H1 (cell line): ENCODE measurements around the gene RBM5. TPM values are rescaled to one million over a fixed set of nuclear protein-coding genes. Genes with fewer than 3 reads are reported as not detected.

Experiments used
- BACH1 ChIP-seq: IDR thresholded peaks from 2 replicates; pipeline ENCODE4 v1.6.1; 2012; ENCODE audit warnings: low read length, improper control_type of control experiment
- CBX5 ChIP-seq: fragments of 300-800, 300-1000 bp; sonication (generic); IDR thresholded peaks from 2 replicates; pipeline ENCODE4 v1.7.1; 2016; ENCODE audit warnings: antibody characterized with exemption, low read length, low read depth
- MAFK ChIP-seq: IDR thresholded peaks from 2 replicates; pipeline ENCODE4 v1.6.1; 2012; ENCODE audit warnings: low read depth, mild to moderate bottlenecking, improper control_type of control experiment, low read length
- POLR2AphosphoS5 ChIP-seq: IDR thresholded peaks from 2 replicates; pipeline ENCODE4 v1.6.1; 2011; ENCODE audit warnings: low read depth, low read length
- POU5F1 ChIP-seq: IDR thresholded peaks from 2 replicates; pipeline ENCODE4 v1.6.1; 2011; ENCODE audit warnings: low read depth, mild to moderate bottlenecking, low read length, moderate library complexity
- RFX5 ChIP-seq: IDR thresholded peaks from 2 replicates; pipeline ENCODE4 v1.6.1; 2011; ENCODE audit warnings: low read depth, low read length, improper control_type of control experiment, borderline replicate concordance
- SP1 ChIP-seq: IDR thresholded peaks from 2 replicates; pipeline ENCODE4 v1.6.1; 2011; ENCODE audit warnings: low read depth, low read length
- TAF1 ChIP-seq: IDR thresholded peaks from 2 replicates; pipeline ENCODE4 v1.6.1; 2011; ENCODE audit warnings: mild to moderate bottlenecking, low read depth, low read length
- polyA plus RNA-seq, 7 experiments: library from polyadenylated mRNA; depleted of rRNA in 3 of 7; stranded (reverse) in 5 of 7; unstranded in 2 of 7; fragments of >200 nt in 5 of 7; fragments of 200-250 nt in 2 of 7; gene quantifications; 1 replicate in 5 of 7; 2 replicates in 1 of 7; 4 replicates in 1 of 7; pipeline versions ENCODE4 v1.2.1 to v1.2.3, GENCODE V29; 2011 to 2013; ENCODE audit warnings: missing spikeins in 2 of 7, mixed read lengths in 2 of 7
- total RNA-seq: library from RNA; stranded (reverse); fragmentation: NEBNext Ultra II Directional; extraction: Animal tissue kit (Norgen Biotek cat#: 25700); gene quantifications from 2 replicates; pipeline ENCODE4 v1.2.1, GENCODE V29; 2021
- TF ChIP-seq, protein P1 (sequence below): fragments of 300-600 bp; sonication (generic); IDR thresholded peaks from 2 replicates; pipeline ENCODE4 v1.7.1; 2012; ENCODE audit warnings: low read length, moderate library complexity, mild to moderate bottlenecking, inconsistent platforms; ENCODE audit not compliant: insufficient replicate concordance

The RBM5 gene
- total and polyA plus RNA-seq, 2 of the 8 experiments (the other 6 are each of a cell fraction or from before 2014, with no cell fraction given) = 82.7 to 144 TPM

DNA sequence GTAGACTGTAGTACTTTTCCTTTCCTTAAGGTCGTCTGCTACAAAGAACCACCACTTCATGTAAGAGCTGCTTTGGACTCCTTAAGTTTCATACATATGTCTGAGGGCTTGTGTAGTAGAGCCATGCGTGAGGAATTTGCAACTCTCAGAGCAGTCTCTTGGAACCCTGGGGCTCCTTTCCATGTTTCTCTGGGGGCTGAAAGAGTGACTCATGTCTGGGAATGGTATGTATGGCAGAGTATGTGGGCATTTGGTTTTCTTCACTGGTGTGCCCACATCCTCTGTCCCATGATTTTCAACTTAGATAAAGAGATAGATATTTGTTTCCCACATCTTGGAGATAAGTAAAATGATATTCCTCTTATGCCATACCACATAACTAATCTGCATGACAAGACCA, 20.6 kb upstream of the RBM5 start (continued):
- TF ChIP-seq, protein P1, sequence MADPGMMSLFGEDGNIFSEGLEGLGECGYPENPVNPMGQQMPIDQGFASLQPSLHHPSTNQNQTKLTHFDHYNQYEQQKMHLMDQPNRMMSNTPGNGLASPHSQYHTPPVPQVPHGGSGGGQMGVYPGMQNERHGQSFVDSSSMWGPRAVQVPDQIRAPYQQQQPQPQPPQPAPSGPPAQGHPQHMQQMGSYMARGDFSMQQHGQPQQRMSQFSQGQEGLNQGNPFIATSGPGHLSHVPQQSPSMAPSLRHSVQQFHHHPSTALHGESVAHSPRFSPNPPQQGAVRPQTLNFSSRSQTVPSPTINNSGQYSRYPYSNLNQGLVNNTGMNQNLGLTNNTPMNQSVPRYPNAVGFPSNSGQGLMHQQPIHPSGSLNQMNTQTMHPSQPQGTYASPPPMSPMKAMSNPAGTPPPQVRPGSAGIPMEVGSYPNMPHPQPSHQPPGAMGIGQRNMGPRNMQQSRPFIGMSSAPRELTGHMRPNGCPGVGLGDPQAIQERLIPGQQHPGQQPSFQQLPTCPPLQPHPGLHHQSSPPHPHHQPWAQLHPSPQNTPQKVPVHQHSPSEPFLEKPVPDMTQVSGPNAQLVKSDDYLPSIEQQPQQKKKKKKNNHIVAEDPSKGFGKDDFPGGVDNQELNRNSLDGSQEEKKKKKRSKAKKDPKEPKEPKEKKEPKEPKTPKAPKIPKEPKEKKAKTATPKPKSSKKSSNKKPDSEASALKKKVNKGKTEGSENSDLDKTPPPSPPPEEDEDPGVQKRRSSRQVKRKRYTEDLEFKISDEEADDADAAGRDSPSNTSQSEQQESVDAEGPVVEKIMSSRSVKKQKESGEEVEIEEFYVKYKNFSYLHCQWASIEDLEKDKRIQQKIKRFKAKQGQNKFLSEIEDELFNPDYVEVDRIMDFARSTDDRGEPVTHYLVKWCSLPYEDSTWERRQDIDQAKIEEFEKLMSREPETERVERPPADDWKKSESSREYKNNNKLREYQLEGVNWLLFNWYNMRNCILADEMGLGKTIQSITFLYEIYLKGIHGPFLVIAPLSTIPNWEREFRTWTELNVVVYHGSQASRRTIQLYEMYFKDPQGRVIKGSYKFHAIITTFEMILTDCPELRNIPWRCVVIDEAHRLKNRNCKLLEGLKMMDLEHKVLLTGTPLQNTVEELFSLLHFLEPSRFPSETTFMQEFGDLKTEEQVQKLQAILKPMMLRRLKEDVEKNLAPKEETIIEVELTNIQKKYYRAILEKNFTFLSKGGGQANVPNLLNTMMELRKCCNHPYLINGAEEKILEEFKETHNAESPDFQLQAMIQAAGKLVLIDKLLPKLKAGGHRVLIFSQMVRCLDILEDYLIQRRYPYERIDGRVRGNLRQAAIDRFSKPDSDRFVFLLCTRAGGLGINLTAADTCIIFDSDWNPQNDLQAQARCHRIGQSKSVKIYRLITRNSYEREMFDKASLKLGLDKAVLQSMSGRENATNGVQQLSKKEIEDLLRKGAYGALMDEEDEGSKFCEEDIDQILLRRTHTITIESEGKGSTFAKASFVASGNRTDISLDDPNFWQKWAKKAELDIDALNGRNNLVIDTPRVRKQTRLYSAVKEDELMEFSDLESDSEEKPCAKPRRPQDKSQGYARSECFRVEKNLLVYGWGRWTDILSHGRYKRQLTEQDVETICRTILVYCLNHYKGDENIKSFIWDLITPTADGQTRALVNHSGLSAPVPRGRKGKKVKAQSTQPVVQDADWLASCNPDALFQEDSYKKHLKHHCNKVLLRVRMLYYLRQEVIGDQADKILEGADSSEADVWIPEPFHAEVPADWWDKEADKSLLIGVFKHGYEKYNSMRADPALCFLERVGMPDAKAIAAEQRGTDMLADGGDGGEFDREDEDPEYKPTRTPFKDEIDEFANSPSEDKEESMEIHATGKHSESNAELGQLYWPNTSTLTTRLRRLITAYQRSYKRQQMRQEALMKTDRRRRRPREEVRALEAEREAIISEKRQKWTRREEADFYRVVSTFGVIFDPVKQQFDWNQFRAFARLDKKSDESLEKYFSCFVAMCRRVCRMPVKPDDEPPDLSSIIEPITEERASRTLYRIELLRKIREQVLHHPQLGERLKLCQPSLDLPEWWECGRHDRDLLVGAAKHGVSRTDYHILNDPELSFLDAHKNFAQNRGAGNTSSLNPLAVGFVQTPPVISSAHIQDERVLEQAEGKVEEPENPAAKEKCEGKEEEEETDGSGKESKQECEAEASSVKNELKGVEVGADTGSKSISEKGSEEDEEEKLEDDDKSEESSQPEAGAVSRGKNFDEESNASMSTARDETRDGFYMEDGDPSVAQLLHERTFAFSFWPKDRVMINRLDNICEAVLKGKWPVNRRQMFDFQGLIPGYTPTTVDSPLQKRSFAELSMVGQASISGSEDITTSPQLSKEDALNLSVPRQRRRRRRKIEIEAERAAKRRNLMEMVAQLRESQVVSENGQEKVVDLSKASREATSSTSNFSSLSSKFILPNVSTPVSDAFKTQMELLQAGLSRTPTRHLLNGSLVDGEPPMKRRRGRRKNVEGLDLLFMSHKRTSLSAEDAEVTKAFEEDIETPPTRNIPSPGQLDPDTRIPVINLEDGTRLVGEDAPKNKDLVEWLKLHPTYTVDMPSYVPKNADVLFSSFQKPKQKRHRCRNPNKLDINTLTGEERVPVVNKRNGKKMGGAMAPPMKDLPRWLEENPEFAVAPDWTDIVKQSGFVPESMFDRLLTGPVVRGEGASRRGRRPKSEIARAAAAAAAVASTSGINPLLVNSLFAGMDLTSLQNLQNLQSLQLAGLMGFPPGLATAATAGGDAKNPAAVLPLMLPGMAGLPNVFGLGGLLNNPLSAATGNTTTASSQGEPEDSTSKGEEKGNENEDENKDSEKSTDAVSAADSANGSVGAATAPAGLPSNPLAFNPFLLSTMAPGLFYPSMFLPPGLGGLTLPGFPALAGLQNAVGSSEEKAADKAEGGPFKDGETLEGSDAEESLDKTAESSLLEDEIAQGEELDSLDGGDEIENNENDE = no peak
- TF ChIP-seq CBX5 (no peak), MAFK (no peak), POLR2AphosphoS5 (no peak), TAF1 (no peak), SP1 (no peak), RFX5 (no peak), POU5F1 (no peak), BACH1 (no peak)
